Measurements from ENCODE around the gene DHX58. TPM values are rescaled to one million over a fixed set of nuclear protein-coding genes. Genes with fewer than 3 reads are reported as not detected.

DHX58 gene
- total RNA-seq, 2 experiments from 2014 or later, result 44.4 to 46.3 TPM

DNA sequence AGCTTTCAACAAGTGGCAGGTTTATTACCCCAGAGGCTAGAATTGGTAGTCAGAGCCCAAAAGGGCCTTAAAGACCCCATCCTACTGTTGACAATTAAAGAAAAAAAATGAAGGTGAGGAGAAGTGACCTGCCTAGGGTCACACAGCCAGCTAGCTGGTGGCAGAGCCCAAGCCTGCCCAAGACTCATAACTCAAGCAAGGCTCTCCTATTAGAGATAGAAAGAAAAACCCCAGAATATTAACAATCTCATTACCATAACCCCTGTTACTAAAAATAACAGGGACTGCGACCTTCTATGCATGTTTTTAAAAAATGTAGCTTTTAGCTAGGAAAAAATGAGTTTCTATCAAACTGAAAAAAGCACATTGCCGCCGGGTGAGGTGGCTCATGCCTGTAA lies 24.1 kb upstream of the DHX58 start:
- no peak overlapping the region for H3K4me3 Mint-ChIP-seq
- peak overlapping the region; percentile 13 for H3K27ac Mint-ChIP-seq
- peaks cover 5% of the 10 kb centered on the region for H3K36me3 Mint-ChIP-seq (ENCODE audit: low read depth)
- intact Hi-C loops (cut with micrococcal nuclease), result no loop called here
- CTCF ChIA-PET, result interaction anchor here (0.6 to 1.3 kb wide), 6 partner anchors 12 to 305 kb away, joined by 3 to 4 read pairs (median 3); no protein-coding TSS in a partner anchor
- no peaks in the 10 kb centered on the region for H3K27me3 Mint-ChIP-seq (ENCODE audit: low read depth)
- no peak for DNase-seq
- no peaks in the 10 kb centered on the region for H3K9me3 Mint-ChIP-seq
- H3K4me1 Mint-ChIP-seq (ENCODE audit: low read depth), result peaks cover 73% of the 10 kb centered on the region

DNA sequence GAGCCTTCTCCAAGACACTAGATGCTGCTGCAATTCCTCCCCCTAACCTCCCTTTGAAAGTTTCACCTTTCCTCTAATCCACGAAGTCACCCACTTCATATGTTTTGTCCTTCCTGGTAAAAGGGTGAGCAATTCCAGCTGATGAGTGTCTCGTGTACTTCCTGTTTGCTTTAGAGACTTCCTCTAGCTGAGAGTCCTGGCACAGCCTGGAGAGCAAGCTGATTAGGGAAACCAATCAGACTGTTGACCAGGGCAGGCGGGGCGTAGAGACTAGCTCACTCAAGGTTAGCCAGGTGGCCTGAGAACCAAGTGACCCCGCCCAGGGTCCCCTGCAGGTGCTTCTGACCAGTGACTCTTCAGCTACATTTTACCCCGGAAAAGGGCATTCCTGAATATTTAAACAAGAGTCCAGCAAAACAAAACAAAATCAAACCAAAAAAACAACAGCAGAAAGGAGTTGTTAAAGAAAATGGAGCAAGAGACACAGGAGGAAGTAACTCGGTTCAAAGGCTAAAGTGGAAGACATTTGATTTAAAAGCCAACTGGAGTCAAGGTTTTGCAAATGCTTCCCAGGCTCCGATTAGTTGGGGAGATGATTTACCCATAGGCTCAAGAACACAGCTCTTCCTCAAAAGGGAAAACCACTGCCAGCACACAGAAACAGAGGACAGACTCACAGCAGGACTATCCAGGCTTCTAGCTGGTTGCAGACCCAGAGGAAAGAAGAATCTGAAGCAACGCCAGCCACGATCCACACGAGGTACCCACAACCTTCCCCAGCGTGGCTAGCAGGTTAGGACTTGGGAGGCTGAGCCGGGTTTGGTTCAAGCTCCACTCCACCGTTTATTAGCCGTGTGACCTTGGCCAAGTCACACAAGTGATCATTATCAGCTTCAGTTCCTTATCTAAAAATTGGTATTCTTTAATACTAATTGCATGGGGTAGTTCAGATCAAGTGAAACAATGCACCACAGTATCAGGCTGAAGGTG lies 23.4 kb upstream of the DHX58 start:
- CTCF ChIA-PET, result interaction anchor here (0.6 to 1.4 kb wide), 6 partner anchors 16 to 306 kb away, joined by 3 to 4 read pairs (median 4); no protein-coding TSS in a partner anchor
- intact Hi-C loops (cut with micrococcal nuclease), result no loop called here
- Mint-ChIP-seq H3K36me3 (ENCODE audit: low read depth) (peaks cover 4% of the 10 kb centered on the region), H3K9me3 (no peaks in the 10 kb centered on the region), H3K4me1 (ENCODE audit: low read depth) (peaks cover 71% of the 10 kb centered on the region), H3K27me3 (ENCODE audit: low read depth) (no peaks in the 10 kb centered on the region), H3K4me3 (no peak overlapping the region), H3K27ac (peak overlapping the region; percentile 25)
- no peak for DNase-seq

DNA sequence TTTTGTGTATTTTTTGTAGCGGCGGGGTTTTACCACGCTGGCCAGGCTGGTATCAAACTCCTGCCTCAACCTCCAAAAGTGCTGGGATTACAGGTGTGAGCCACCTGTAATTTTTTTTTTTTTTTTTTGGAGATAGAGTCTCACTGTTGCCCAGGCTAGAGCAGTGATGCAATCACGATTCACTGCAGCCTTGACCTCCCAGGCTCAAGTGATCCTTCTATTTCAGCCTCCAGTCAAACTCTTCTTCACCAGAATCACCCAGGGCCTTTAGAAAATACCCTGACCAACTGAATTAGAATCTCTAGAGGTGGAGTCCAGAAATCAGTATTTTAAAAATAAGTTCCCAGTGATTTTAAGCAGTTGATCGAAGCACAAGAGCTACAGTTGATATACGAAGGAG lies 22.6 kb upstream of the DHX58 start:
- no peak overlapping the region for H3K4me3 Mint-ChIP-seq
- no peaks in the 10 kb centered on the region for H3K27me3 Mint-ChIP-seq (ENCODE audit: low read depth)
- no peak overlapping the region for H3K27ac Mint-ChIP-seq
- CTCF ChIA-PET, result interaction anchor here (1.4 kb wide), 1 partner anchor 15 kb away, joined by 4 read pairs; no protein-coding TSS in a partner anchor
- H3K36me3 Mint-ChIP-seq (ENCODE audit: low read depth), result peaks cover 3% of the 10 kb centered on the region
- H3K4me1 Mint-ChIP-seq (ENCODE audit: low read depth), result peaks cover 70% of the 10 kb centered on the region
- intact Hi-C loops (cut with micrococcal nuclease), result no loop called here
- no peak for DNase-seq
- H3K9me3 Mint-ChIP-seq, result no peaks in the 10 kb centered on the region

DNA sequence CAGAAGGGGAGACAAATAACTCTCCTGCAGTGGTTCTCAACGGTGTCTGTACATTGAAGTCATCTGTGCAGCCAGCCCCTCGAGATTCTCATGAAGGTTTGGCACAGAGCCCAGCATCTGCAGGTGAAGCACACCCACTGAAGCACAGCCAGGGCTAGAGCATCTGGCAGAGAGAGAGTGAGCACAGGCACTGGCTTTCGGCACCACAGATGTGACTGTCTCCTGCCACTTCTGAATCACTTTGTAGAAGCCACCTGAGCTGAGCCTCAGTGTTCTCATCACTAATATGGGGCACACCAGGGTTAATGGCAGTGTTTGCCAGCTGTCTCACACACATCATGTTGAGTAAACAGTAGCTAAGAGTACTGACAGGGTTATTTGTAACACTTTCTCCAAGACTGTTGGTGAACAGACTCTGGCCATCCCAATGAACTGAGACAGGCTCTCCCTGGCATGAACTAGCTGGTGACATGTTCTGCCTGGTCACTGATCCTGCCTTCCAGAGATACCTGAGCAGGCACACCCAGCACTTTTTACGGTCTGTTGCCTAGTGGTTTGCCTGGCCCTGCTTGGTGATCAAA lies 21.0 kb upstream of the DHX58 start:
- intact Hi-C loops (cut with micrococcal nuclease), result loop anchor here (1.0 kb wide), 1 partner anchor 21 kb away; the partner anchor contains the start of gene DHX58
- CTCF ChIA-PET, result interaction anchor here (0.6 to 2.9 kb wide), 3 partner anchors 15 to 126 kb away, joined by 3 to 14 read pairs (median 4); no protein-coding TSS in a partner anchor
- H3K36me3 Mint-ChIP-seq (ENCODE audit: low read depth), result peaks cover 4% of the 10 kb centered on the region
- H3K9me3 Mint-ChIP-seq, result no peaks in the 10 kb centered on the region
- peak overlapping the region; percentile 25 for H3K27ac Mint-ChIP-seq
- H3K27me3 Mint-ChIP-seq (ENCODE audit: low read depth), result no peaks in the 10 kb centered on the region
- peaks cover 60% of the 10 kb centered on the region for H3K4me1 Mint-ChIP-seq (ENCODE audit: low read depth)
- peak; percentile 55 for DNase-seq
- no peak overlapping the region for H3K4me3 Mint-ChIP-seq

DNA sequence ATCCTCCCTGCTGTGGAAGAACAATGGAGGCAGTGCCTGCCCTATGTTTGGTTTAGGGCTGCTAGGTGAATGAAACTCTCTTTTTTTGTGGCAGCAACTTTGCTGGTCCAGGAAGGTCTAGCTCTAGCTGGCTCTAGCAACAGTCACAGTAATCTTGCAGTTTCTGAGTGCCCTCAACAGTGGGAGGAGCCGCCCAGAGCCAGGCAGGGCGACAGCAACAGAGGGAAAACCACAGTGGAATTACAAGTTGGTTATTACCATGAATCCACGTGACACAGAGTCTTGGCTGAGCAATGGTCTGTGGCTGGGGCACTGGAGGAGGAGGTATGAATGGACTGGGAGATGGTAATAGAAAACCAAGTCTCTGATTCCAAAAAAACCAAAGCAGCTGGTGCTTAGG lies 20.4 kb upstream of the DHX58 start:
- intact Hi-C loops (cut with micrococcal nuclease), result loop anchor here (1.0 kb wide), 1 partner anchor 21 kb away; the partner anchor contains the start of gene DHX58
- Mint-ChIP-seq H3K36me3 (ENCODE audit: low read depth) (peaks cover 10% of the 10 kb centered on the region), H3K9me3 (no peaks in the 10 kb centered on the region), H3K4me3 (no peak overlapping the region), H3K27ac (peak overlapping the region; percentile 60), H3K4me1 (ENCODE audit: low read depth) (peaks cover 56% of the 10 kb centered on the region), H3K27me3 (ENCODE audit: low read depth) (no peaks in the 10 kb centered on the region)
- peak; percentile 55 for DNase-seq
- CTCF ChIA-PET, result interaction anchor here (2.9 kb wide), 1 partner anchor 14 kb away, joined by 14 read pairs; no protein-coding TSS in a partner anchor

DNA sequence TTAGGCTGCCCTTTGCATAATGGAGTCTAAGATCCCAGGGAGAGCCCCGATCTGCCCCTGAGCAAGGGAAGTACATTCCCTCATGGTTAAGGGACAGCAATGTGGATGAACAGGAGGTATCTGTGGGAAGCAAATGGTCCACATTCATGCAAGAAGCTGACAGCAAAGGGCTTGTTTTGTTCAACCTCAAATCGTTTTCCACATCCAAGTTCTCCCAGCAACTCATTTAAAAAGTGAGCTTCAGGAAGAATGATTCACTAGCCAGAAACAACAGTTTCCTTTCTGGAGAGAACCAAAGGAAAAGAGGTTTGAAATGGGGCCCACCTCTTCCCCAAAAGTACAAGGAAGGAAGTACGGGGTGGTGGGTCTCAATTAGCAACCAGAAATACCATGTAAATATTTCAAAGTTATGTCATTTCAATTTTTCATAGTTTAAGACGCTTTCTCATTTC lies 19.5 kb upstream of the DHX58 start:
- H3K27me3 Mint-ChIP-seq (ENCODE audit: low read depth), result no peaks in the 10 kb centered on the region
- no peak overlapping the region for H3K4me3 Mint-ChIP-seq
- H3K36me3 Mint-ChIP-seq (ENCODE audit: low read depth), result peaks cover 13% of the 10 kb centered on the region
- H3K9me3 Mint-ChIP-seq, result no peaks in the 10 kb centered on the region
- DNase-seq, result no peak
- peak overlapping the region; percentile 60 for H3K27ac Mint-ChIP-seq
- intact Hi-C loops (cut with micrococcal nuclease), result no loop called here
- H3K4me1 Mint-ChIP-seq (ENCODE audit: low read depth), result peaks cover 54% of the 10 kb centered on the region
- CTCF ChIA-PET, result interaction anchor here (2.9 kb wide), 1 partner anchor 13 kb away, joined by 14 read pairs; no protein-coding TSS in a partner anchor

DNA sequence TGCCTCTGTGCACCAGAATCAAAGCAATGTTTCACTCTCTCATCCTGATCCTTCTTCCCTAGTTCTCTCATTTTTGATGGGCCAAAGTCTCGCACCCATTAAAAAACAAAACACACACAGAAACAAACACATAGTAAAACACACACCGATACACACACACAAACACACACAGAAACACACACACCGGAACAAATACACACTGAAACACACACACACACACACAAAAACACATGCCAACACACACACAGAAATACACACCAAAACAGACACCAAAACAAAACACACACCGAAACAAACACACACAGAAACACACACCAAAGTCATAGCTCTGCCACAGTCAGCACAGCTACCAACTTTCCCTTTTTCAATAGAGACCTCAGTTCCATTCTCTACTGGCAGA lies 18.7 kb upstream of the DHX58 start:
- CTCF ChIA-PET, result interaction anchor here (1.1 to 1.9 kb wide), 3 partner anchors 12 to 271 kb away, joined by 3 to 7 read pairs (median 4); no protein-coding TSS in a partner anchor
- Mint-ChIP-seq H3K36me3 (ENCODE audit: low read depth) (peaks cover 13% of the 10 kb centered on the region), H3K27me3 (ENCODE audit: low read depth) (no peaks in the 10 kb centered on the region), H3K9me3 (no peaks in the 10 kb centered on the region), H3K27ac (peak overlapping the region; percentile 72), H3K4me3 (no peak overlapping the region), H3K4me1 (ENCODE audit: low read depth) (peaks cover 47% of the 10 kb centered on the region)
- no peak for DNase-seq
- intact Hi-C loops (cut with micrococcal nuclease), result no loop called here

DNA sequence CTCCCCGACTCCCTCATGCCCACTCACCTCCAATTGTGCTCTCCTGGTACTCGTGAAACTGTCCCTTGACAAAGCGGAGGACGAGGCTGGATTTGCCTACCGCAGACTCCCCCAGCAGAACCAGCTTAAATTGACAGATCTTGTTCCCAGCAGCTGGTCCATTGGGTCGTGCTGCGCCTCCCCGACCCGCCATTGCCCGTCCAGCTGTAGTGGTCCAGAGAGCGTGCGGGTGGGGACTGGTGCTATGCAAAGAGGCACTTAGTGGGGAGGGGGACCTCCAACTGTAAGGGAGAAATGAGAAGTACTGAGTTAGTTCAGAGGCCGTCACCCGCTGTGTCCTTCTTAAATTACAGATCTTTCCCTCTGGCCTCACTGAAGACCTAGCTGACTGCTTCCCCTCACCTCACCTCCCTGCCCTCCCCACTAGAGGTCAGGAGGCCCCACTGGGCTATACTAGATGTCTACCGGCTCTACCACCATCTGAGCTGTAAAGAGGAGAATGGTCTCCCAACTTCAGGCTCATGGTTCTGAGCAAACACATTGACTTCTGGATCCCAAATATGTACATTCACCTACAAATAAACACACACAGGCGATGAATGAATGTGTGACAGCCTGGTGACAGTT lies 17.9 kb upstream of the DHX58 start:
- peaks cover 15% of the 10 kb centered on the region for H3K36me3 Mint-ChIP-seq (ENCODE audit: low read depth)
- no peaks in the 10 kb centered on the region for H3K9me3 Mint-ChIP-seq
- intact Hi-C loops (cut with micrococcal nuclease), result no loop called here
- no peak overlapping the region for H3K4me3 Mint-ChIP-seq
- no peaks in the 10 kb centered on the region for H3K27me3 Mint-ChIP-seq (ENCODE audit: low read depth)
- no peak for DNase-seq
- CTCF ChIA-PET, result interaction anchor here (0.6 to 1.9 kb wide), 6 partner anchors 11 to 272 kb away, joined by 3 to 7 read pairs (median 3); no protein-coding TSS in a partner anchor
- peaks cover 38% of the 10 kb centered on the region for H3K4me1 Mint-ChIP-seq (ENCODE audit: low read depth)
- H3K27ac Mint-ChIP-seq, result peak overlapping the region; percentile 69

DNA sequence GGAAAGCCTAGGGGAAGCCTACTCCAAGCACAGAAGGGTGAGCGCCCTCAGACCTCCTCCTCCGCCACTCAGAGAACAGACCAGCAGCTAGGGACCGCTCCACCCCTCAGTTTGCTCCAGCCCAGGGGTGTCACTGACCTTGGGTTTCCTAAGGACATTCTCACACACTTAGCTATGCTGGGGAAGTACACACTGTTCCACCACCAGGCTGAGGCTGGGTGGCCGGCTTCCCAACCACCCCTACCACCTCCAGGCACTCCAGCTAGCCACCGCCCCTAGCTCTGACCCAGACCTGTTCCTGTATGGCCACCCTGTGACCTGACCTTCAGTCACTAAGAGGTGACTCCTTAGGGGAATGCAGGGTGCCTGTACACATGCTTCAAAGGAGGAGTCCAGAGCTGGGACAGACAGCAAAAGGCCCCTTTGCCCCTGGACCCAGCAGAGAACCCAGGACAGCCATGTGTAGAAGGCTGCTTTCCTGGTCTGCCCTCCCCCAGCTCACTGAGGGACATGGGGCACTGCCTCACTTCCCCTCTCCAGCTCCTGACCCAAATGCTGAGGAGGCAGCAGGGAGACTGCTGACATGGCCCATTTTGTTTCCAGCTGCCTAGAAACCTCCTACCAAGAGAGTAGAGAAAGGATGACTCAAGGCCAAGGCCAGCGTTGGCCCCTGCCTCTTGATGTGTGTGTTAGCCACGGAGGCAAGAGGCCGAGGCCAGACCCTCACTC lies 16.8 kb upstream of the DHX58 start:
- intact Hi-C loops (cut with micrococcal nuclease), result no loop called here
- CTCF ChIA-PET, result interaction anchor here (0.9 to 1.9 kb wide), 5 partner anchors 10 to 115 kb away, joined by 3 to 7 read pairs (median 3); no protein-coding TSS in a partner anchor
- no peak for DNase-seq
- Mint-ChIP-seq H3K27ac (no peak overlapping the region), H3K9me3 (no peaks in the 10 kb centered on the region), H3K27me3 (ENCODE audit: low read depth) (no peaks in the 10 kb centered on the region), H3K4me3 (no peak overlapping the region), H3K4me1 (ENCODE audit: low read depth) (peaks cover 32% of the 10 kb centered on the region), H3K36me3 (ENCODE audit: low read depth) (peaks cover 17% of the 10 kb centered on the region)

DNA sequence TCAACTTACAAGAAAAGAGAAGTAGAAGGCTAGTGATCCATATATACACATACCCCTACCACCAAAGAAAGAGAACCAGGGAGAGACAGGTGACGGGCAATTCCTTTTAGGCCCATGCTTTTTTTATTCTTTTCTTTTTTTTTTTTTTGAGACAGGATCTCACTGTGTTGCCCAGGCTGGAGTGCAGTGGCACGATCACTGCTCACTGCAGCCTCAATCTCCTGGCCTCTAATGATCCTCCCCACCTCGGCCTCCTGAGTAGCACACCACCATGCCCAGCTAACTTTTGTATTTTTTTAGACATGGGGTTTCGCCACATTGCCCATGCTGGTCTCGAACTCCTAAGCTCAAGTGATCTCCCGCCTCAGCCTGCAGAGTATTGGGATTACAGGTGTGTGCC lies 14.9 kb upstream of the DHX58 start:
- CTCF ChIA-PET, result no interaction called here
- Mint-ChIP-seq H3K9me3 (no peaks in the 10 kb centered on the region), H3K27ac (peak overlapping the region; percentile 59), H3K27me3 (ENCODE audit: low read depth) (no peaks in the 10 kb centered on the region), H3K4me1 (ENCODE audit: low read depth) (peaks cover 13% of the 10 kb centered on the region), H3K36me3 (ENCODE audit: low read depth) (peaks cover 18% of the 10 kb centered on the region), H3K4me3 (no peak overlapping the region)
- DNase-seq, result no peak
- intact Hi-C loops (cut with micrococcal nuclease), result no loop called here

DNA sequence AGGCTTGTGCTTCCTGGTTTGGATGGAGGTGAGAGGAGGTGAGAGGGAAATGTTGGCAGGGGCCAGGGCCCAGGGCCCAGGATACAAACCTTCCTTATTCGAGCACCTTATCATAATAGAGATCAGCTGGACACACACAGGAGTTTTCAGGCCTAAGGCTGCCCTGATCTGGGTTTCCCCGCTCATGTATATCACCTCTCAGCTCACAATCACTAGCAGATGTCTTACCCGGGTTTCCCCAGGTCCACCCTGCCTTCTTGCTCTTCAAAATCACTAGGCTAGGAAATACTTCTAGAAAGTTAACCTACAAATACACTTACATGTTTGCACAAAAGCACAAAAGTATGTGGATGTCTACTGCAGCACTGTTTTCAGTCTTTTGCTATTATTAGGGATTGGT lies 14.3 kb upstream of the DHX58 start:
- no peaks in the 10 kb centered on the region for H3K27me3 Mint-ChIP-seq (ENCODE audit: low read depth)
- H3K27ac Mint-ChIP-seq, result peak overlapping the region; percentile 59

More for the DNA sequence above, 14.3 kb upstream of the DHX58 start:
- CTCF ChIA-PET, result no interaction called here
- peaks cover 7% of the 10 kb centered on the region for H3K4me1 Mint-ChIP-seq (ENCODE audit: low read depth)
- no peaks in the 10 kb centered on the region for H3K9me3 Mint-ChIP-seq
- H3K36me3 Mint-ChIP-seq (ENCODE audit: low read depth), result peaks cover 18% of the 10 kb centered on the region
- DNase-seq, result no peak
- no peak overlapping the region for H3K4me3 Mint-ChIP-seq
- intact Hi-C loops (cut with micrococcal nuclease), result no loop called here

All from activated naive CD4-positive, alpha-beta T cell treated with anti-CD3 and anti-CD28 coated beads for 36 hours (primary cell).